ENCODE measurements around the gene FUT3. TPM values are rescaled to one million over a fixed set of nuclear protein-coding genes. Genes with fewer than 3 reads are reported as not detected.

FUT3 gene
- total RNA-seq, 1 donor from 2014 or later, result 11.3 TPM

DNA sequence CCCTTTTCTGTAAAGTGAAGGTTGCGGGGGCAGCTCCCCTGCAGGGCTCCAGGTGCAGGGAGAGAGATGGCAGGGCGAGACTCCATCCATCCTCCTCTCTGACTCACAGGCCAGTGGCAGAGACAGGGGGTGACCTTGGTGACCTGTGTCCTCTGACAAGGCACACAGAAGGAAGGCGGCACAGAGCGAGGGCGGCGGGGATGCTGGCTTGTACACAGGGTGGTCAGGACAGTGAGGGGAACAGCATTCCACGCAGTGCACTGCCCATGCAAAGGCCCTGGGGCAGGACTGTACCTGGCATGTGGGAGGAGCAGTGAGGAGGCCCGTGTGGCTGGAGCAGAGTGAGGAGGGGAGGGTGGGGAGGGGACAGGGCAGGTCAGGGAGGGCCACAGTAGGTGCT is 44.6 kb upstream of the FUT3 start:
- H3K27me3 ChIP-seq (ENCODE audit: low read depth), result peaks cover 14% of the 10 kb centered on the region
- DNase-seq (no peak), ATAC-seq (no peak)
- H3K36me3 ChIP-seq, result peaks cover 35% of the 10 kb centered on the region
- intact Hi-C loops (cut with DNase I), result no loop called here
- no peak overlapping the region for H3K27ac ChIP-seq
- no peaks in the 10 kb centered on the region for H3K4me1 ChIP-seq
- TF ChIP-seq, protein P1, sequence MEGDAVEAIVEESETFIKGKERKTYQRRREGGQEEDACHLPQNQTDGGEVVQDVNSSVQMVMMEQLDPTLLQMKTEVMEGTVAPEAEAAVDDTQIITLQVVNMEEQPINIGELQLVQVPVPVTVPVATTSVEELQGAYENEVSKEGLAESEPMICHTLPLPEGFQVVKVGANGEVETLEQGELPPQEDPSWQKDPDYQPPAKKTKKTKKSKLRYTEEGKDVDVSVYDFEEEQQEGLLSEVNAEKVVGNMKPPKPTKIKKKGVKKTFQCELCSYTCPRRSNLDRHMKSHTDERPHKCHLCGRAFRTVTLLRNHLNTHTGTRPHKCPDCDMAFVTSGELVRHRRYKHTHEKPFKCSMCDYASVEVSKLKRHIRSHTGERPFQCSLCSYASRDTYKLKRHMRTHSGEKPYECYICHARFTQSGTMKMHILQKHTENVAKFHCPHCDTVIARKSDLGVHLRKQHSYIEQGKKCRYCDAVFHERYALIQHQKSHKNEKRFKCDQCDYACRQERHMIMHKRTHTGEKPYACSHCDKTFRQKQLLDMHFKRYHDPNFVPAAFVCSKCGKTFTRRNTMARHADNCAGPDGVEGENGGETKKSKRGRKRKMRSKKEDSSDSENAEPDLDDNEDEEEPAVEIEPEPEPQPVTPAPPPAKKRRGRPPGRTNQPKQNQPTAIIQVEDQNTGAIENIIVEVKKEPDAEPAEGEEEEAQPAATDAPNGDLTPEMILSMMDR (IDR thresholded peaks at IDR 0.05), result no peak
- no peaks in the 10 kb centered on the region for H3K9me3 ChIP-seq
- no peak overlapping the region for H3K4me3 ChIP-seq

DNA sequence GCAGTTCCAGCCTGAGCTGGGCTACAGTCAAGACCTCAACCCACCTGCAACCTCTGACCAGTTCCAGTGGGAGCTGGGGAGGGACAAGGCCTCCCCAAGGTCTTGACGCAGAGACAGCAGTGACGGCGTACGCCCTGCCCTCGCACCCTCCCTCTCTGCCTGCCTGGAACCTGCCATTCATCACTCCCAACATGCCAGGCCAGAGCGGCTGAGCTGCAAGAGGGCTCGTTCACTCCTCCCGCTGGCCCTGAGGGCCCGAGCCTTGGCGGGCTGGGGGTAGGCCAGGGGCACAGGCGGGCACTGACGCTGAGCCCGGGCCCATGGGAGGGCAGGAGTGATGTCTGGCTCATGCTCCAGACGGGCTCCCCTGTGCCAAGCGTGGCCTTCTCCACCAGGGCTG is 44.2 kb upstream of the FUT3 start:
- ATAC-seq (no peak), DNase-seq (no peak)
- H3K27ac ChIP-seq, result no peak overlapping the region
- peaks cover 14% of the 10 kb centered on the region for H3K27me3 ChIP-seq (ENCODE audit: low read depth)
- TF ChIP-seq, protein P1 (IDR thresholded peaks at IDR 0.05), result no peak
- peaks cover 32% of the 10 kb centered on the region for H3K36me3 ChIP-seq
- no peak overlapping the region for H3K4me3 ChIP-seq
- no peaks in the 10 kb centered on the region for H3K9me3 ChIP-seq
- intact Hi-C loops (cut with DNase I), result no loop called here
- no peaks in the 10 kb centered on the region for H3K4me1 ChIP-seq

- H3K4me3 ChIP-seq, result no peak overlapping the region
- intact Hi-C loops (cut with DNase I), result no loop called here
- TF ChIP-seq, protein P1 (IDR thresholded peaks at IDR 0.05), result no peak
- ATAC-seq (no peak), DNase-seq (no peak)
- H3K9me3 ChIP-seq, result no peaks in the 10 kb centered on the region
- H3K27ac ChIP-seq, result no peak overlapping the region
- H3K36me3 ChIP-seq, result peaks cover 26% of the 10 kb centered on the region
- H3K4me1 ChIP-seq, result no peaks in the 10 kb centered on the region
- H3K27me3 ChIP-seq (ENCODE audit: low read depth), result peaks cover 14% of the 10 kb centered on the region
These were observed 43.6 kb upstream of the FUT3 start for GRCh38 chr19:5894704-5895349.

DNA sequence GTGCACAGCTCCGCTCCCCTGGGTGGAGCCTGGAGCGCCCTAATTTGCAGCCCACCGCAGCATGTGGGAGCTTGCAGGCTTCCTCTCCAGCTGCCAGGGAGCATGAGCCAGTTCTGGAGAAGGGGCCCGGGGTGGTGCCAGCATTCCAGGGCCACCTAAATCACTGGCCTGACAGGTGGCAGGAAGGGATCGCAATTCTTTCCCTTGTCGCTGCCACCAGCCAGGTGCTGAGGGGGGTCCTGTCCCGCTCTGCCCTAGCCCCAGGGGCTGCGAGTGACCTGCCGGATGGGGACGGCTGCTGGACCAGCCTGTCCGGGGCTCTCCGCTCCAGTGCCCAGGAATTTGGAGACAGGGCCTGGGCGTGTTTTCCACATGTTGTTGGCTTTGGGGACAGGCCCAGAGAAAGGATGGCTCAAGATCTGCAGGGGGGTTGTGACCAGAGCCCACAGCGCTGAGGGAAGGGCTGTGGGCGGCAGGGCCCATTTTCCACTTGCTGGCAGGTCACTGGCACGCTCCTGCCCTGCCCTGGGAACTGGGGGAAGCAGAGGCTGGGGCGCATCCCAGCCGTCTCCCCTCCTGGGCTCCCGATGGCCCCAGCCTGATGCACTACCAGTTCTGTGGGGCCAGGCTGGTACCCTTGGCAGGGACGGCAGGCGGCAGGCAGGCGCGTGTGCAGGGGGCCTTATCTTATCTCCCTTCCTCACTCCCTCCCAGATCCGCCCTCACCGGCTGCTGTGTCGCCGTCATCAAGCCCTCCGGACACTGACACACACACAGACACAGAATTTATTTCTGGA is 42.9 kb upstream of the FUT3 start:
- Histone ChIP-seq H3K4me1 (no peaks in the 10 kb centered on the region), H3K9me3 (no peaks in the 10 kb centered on the region), H3K27me3 (ENCODE audit: low read depth) (peaks cover 14% of the 10 kb centered on the region), H3K27ac (no peak overlapping the region), H3K4me3 (no peak overlapping the region), H3K36me3 (peaks cover 24% of the 10 kb centered on the region)
- intact Hi-C loops (cut with DNase I), result no loop called here
- no peak for DNase-seq
- no peak for ATAC-seq
- TF ChIP-seq, protein P1 (IDR thresholded peaks at IDR 0.05), result no peak

DNA sequence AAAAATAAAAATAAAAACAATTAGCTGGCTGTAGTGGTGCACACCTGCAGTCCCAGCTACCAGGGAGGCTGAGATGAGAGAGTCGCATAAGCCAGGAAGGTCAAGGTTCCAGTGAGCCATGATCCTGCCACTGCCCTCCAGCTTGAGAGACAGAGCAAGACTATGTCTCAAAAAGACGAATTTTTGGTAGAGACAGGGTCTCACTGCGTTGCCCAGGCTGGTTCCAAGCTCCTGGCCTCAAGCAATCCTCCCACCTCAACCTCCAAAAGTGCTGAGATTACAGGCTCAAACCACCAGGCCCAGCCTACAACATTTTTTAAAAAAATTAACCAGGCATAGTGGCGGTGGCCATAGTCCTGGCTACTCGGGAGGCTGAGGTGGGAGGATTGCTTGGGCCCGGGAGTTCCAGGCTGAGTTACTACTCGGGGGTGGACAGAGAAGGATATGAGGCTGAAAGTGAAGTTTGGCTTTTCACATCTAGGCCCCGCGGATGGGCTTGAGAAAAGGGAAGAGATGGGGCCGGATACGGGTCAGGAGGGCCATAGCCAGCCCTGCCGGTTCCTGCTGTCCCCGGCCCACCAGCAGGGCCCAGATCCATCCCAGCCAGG is 42.2 kb upstream of the FUT3 start:
- H3K4me1 ChIP-seq, result no peaks in the 10 kb centered on the region
- DNase-seq (no peak), ATAC-seq (no peak)
- H3K9me3 ChIP-seq, result no peaks in the 10 kb centered on the region
- H3K4me3 ChIP-seq, result no peak overlapping the region
- peaks cover 24% of the 10 kb centered on the region for H3K36me3 ChIP-seq
- TF ChIP-seq, protein P1 (IDR thresholded peaks at IDR 0.05), result no peak
- H3K27me3 ChIP-seq (ENCODE audit: low read depth), result peaks cover 14% of the 10 kb centered on the region
- H3K27ac ChIP-seq, result no peak overlapping the region
- intact Hi-C loops (cut with DNase I), result no loop called here

Measured in lower lobe of right lung (tissue), 2 donors.